IPS-15b (cell line): ENCODE measurements around the gene CMSS1.

Experiments
- H3K27me3 ChIP-seq: one replicate; pipeline ENCODE4 v1.6.1; 2013; ENCODE audit warnings: low read length; ENCODE audit not compliant: control insufficient read depth, insufficient read depth
- H3K36me3 ChIP-seq: one replicate; pipeline ENCODE4 v1.6.1; 2013; ENCODE audit warnings: low read length; ENCODE audit not compliant: control insufficient read depth, insufficient read depth
- H3K4me1 ChIP-seq: one replicate; pipeline ENCODE4 v1.6.1; 2013; ENCODE audit warnings: mild to moderate bottlenecking, low read length; ENCODE audit not compliant: control insufficient read depth, insufficient read depth
- H3K4me3 ChIP-seq: one replicate; pipeline ENCODE4 v1.5.1; 2013; ENCODE audit warnings: low read depth, low read length
- H3K9ac ChIP-seq: one replicate; pipeline ENCODE4 v1.6.1; 2013; ENCODE audit warnings: low read depth, mild to moderate bottlenecking, low read length
- H3K9me3 ChIP-seq: one replicate; pipeline ENCODE4 v1.6.1; 2013; ENCODE audit warnings: mild to moderate bottlenecking, low read length; ENCODE audit not compliant: control insufficient read depth, insufficient read depth

The CMSS1 gene

GRCh38 chr3:99960941-99961340 is 143.3 kb downstream of the CMSS1 start:
- Histone ChIP-seq H3K9me3 (no peaks in the 10 kb centered on the region), H3K36me3 (no peaks in the 10 kb centered on the region), H3K27me3 (no peaks in the 10 kb centered on the region), H3K4me1 (no peaks in the 10 kb centered on the region), H3K4me3 (no peak overlapping the region), H3K9ac (no peak overlapping the region)

DNA sequence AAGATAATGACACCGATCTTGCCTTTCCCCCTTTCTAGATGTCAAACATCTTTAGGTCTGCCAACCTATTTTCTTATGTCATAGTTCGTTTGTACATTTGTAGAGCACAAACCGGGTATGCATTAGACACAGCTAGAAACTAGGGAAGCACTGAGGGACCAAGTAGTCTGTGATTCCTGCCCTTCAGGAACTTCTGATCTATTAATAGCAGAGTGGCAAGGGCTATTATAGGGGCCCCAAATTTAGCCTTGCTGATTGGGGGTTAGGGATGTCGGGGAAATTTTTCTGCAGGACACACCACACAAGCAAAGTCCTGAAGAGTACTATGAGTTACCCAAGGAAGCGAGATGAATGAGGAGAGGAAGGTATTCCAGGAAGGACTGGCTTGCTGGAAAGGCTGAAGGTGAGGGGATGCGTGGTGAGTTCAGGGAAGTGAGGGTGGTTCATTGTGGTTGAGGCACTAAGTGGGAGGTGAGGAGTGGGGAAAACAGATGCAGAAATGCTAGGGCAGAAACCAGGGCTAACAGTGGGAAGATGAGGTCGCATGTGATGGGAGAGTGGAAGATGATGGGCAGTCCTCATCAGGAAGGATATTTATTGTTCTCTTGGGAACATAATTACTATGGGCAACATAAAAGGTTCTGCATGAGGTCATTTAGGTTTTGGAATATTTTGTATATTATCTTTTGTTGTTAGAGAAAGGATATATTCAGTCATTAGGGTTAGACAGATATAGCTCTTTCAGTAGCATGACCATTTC is 144.3 kb downstream of the CMSS1 start:
- Histone ChIP-seq H3K4me1 (no peaks in the 10 kb centered on the region), H3K9me3 (no peaks in the 10 kb centered on the region), H3K36me3 (no peaks in the 10 kb centered on the region), H3K27me3 (no peaks in the 10 kb centered on the region), H3K9ac (no peak overlapping the region), H3K4me3 (no peak overlapping the region)

DNA sequence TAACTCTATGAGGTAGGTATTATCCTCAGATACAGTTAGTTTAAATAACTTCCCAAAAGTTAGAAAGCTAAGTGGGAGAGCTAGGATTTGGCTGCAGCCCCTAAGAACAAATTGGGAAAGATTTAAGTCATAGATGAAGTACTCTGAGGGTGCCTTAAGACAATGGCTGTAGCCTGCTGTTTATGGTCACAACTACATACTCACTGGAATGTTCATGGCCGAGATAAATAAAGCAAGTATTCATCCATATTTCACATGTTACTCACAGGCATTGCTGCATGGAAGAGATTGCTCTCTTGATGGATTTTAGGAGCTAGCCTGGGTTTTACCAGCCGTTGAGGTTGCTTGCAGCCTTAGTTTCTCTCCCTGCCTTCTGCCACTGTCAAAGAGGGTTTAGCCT is 145.0 kb downstream of the CMSS1 start:
- Histone ChIP-seq H3K9ac (no peak overlapping the region), H3K4me1 (no peaks in the 10 kb centered on the region), H3K4me3 (no peak overlapping the region), H3K27me3 (no peaks in the 10 kb centered on the region), H3K36me3 (no peaks in the 10 kb centered on the region), H3K9me3 (no peaks in the 10 kb centered on the region)

- H3K27me3 ChIP-seq, result no peaks in the 10 kb centered on the region
- no peak overlapping the region for H3K9ac ChIP-seq
- H3K4me3 ChIP-seq, result no peak overlapping the region
- no peaks in the 10 kb centered on the region for H3K4me1 ChIP-seq
- H3K9me3 ChIP-seq, result no peaks in the 10 kb centered on the region
- no peaks in the 10 kb centered on the region for H3K36me3 ChIP-seq
Observed at GRCh38 chr3:99965077-99965476, 147.4 kb downstream of the CMSS1 start.

- Histone ChIP-seq H3K9ac (no peak overlapping the region), H3K27me3 (no peaks in the 10 kb centered on the region), H3K36me3 (no peaks in the 10 kb centered on the region), H3K4me1 (no peaks in the 10 kb centered on the region), H3K9me3 (no peaks in the 10 kb centered on the region), H3K4me3 (no peak overlapping the region)
Observed at GRCh38 chr3:99965681-99966408, 148.2 kb downstream of the CMSS1 start.

DNA sequence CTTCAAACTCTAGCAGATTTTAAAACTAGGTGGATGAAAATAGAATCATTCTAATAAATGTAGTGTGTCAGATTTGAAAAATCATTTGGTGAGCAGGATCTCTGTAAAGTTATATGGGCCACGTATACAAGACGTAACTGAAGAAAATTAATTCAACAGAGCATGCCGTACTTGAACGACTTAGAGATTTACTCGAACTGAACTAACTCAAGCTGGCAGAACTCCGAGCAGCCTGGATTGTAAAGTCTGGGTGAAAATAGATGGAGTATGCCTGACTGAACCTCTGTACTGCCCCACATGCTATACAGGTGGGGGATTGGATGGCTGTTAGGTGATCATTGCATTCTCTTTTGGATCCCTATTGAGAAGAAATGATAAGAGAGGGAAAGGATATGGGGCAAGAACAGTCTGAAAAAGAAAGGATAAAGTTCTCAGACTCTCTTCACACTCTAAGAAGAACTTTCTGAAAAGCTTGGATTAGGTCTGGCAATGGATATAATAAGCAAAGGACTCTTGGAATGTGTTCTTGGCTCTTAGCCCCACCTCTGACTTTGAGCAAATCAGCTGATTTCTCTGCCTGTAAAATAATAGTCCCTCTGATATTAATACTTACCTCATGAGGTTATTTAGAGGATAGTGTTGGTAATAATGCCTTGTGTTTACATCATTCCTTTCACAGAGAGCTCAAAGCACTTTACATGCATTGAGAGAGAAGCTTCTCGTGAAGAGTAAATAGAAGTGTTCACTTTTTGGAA is 149.2 kb downstream of the CMSS1 start:
- no peaks in the 10 kb centered on the region for H3K36me3 ChIP-seq
- no peaks in the 10 kb centered on the region for H3K27me3 ChIP-seq
- no peak overlapping the region for H3K9ac ChIP-seq
- no peaks in the 10 kb centered on the region for H3K4me1 ChIP-seq
- H3K9me3 ChIP-seq, result no peaks in the 10 kb centered on the region
- H3K4me3 ChIP-seq, result no peak overlapping the region

DNA sequence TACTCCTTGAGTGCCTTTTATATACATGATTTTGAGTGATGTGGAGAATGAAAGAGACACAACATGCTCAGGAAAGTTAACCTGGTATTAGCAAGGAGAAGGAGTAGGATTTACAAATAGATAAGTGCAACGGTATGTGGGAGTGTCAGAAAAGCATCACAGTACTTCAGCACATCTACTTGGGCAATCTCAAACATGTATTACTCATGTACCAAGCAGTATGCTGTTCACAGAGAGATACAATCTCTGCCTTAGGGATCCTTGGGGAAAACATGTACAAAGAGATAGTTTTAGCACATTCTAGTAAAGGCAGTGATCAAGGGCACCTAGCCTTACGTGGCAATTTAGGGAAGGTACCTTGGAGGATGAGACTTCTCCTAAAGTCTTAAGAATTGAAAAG is 150.1 kb downstream of the CMSS1 start:
- Histone ChIP-seq H3K4me3 (no peak overlapping the region), H3K27me3 (no peaks in the 10 kb centered on the region), H3K9me3 (no peaks in the 10 kb centered on the region)

GRCh38 chr3:99969136-99969535 is 151.5 kb downstream of the CMSS1 start:
- Histone ChIP-seq H3K27me3 (no peaks in the 10 kb centered on the region), H3K36me3 (no peaks in the 10 kb centered on the region), H3K9ac (no peak overlapping the region), H3K4me1 (no peaks in the 10 kb centered on the region), H3K9me3 (no peaks in the 10 kb centered on the region), H3K4me3 (no peak overlapping the region)

More for the DNA sequence above, 150.1 kb downstream of the CMSS1 start:
- no peaks in the 10 kb centered on the region for H3K4me1 ChIP-seq
- H3K9ac ChIP-seq, result no peak overlapping the region
- no peaks in the 10 kb centered on the region for H3K36me3 ChIP-seq

DNA sequence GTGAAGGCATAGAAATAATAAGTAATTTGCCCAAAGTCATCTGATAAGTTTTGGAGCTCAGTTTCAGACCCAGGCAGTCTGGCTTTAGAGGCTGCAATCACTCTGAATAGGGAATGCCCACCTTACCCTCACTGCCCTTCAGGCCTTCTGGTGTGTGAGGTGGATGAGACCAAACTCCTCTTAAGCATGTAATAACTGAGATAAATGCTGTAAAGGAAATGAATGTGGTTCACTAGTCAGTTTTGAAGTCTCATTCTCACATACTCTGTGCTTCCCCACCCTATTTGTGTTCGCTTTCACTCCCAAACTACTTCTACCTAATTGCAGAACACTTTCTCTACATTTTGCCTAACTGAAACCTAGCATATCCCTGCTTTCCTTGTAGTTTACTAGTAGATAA is 152.5 kb downstream of the CMSS1 start:
- Histone ChIP-seq H3K4me3 (no peak overlapping the region), H3K27me3 (no peaks in the 10 kb centered on the region), H3K36me3 (no peaks in the 10 kb centered on the region), H3K9me3 (no peaks in the 10 kb centered on the region), H3K4me1 (no peaks in the 10 kb centered on the region), H3K9ac (no peak overlapping the region)

DNA sequence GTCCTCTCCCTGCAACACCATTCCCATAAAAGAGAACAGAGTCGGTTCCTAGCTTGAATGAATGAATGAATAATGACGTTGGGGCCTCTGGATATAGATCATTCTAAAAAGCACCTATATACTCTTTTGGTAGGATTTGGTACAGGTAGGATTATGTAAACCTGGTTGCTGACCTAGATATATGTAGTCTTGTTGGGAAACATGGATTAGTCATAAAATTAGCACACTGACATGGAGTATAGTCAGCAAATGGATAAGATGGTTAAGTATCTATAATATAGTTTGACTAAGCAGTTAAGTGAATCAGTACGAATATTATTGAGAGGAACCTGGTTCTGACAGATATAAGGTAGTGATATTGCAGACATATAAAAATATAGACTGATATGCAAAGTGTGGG is 154.1 kb downstream of the CMSS1 start:
- Histone ChIP-seq H3K9me3 (no peaks in the 10 kb centered on the region), H3K36me3 (no peaks in the 10 kb centered on the region), H3K9ac (no peak overlapping the region), H3K4me3 (no peak overlapping the region), H3K4me1 (no peaks in the 10 kb centered on the region), H3K27me3 (no peaks in the 10 kb centered on the region)

GRCh38 chr3:99972380-99973104 is 154.9 kb downstream of the CMSS1 start:
- Histone ChIP-seq H3K36me3 (no peaks in the 10 kb centered on the region), H3K9ac (no peak overlapping the region), H3K4me1 (no peaks in the 10 kb centered on the region), H3K4me3 (no peak overlapping the region), H3K27me3 (no peaks in the 10 kb centered on the region), H3K9me3 (no peaks in the 10 kb centered on the region)
